ENCODE results near the gene LRP1B. TPM values are rescaled to one million over a fixed set of nuclear protein-coding genes. Genes with fewer than 3 reads are reported as not detected.

LRP1B gene
- total RNA-seq, 1 experiment from 2014 or later = 0.21 TPM

- CTCF ChIA-PET = interaction anchor here (0.5 to 0.7 kb wide), 2 partner anchors 313 to 598 kb away, joined by 3 to 6 read pairs; no protein-coding TSS in a partner anchor
Observed at GRCh38 chr2:141517180-141517851, 613.5 kb downstream of the LRP1B start.

GRCh38 chr2:141515931-141516330 lies 614.9 kb downstream of the LRP1B start:
- peaks cover 3% of the 10 kb centered on the region for H3K9me3 Mint-ChIP-seq (ENCODE audit: low read depth, unreplicated experiment)
- H3K36me3 Mint-ChIP-seq (ENCODE audit: insufficient read depth, unreplicated experiment) = no peaks in the 10 kb centered on the region
- no peak for TF ChIP-seq CTCF (IDR thresholded peaks at IDR 0.05; ENCODE audit: unreplicated experiment)
- intact Hi-C loops (cut with micrococcal nuclease; ENCODE audit: unreplicated experiment) = no loop called here
- CTCF ChIA-PET = no interaction called here
- BruUV-seq (replicated peaks) = no TSS peak
- H3K4me3 Mint-ChIP-seq (ENCODE audit: low read depth, unreplicated experiment) = no peak overlapping the region
- peaks cover 8% of the 10 kb centered on the region for H3K4me1 Mint-ChIP-seq (ENCODE audit: low read depth, unreplicated experiment)
- H3K27ac Mint-ChIP-seq (ENCODE audit: unreplicated experiment) = no peak overlapping the region
- H3K27me3 Mint-ChIP-seq (ENCODE audit: unreplicated experiment) = no peaks in the 10 kb centered on the region
- no peak for DNase-seq

More at GRCh38 chr2:141517180-141517851, 613.5 kb downstream of the LRP1B start:
- BruUV-seq (replicated peaks) = no TSS peak
- H3K36me3 Mint-ChIP-seq (ENCODE audit: insufficient read depth, unreplicated experiment) = no peaks in the 10 kb centered on the region
- peaks cover 8% of the 10 kb centered on the region for H3K4me1 Mint-ChIP-seq (ENCODE audit: low read depth, unreplicated experiment)
- no peak overlapping the region for H3K27ac Mint-ChIP-seq (ENCODE audit: unreplicated experiment)
- no peaks in the 10 kb centered on the region for H3K27me3 Mint-ChIP-seq (ENCODE audit: unreplicated experiment)
- no peak for DNase-seq
- intact Hi-C loops (cut with micrococcal nuclease; ENCODE audit: unreplicated experiment) = no loop called here
- no peak overlapping the region for H3K4me3 Mint-ChIP-seq (ENCODE audit: low read depth, unreplicated experiment)
- no peak for TF ChIP-seq CTCF (IDR thresholded peaks at IDR 0.05; ENCODE audit: unreplicated experiment)
- H3K9me3 Mint-ChIP-seq (ENCODE audit: low read depth, unreplicated experiment) = peaks cover 3% of the 10 kb centered on the region

- Mint-ChIP-seq H3K27me3 (ENCODE audit: unreplicated experiment) (no peaks in the 10 kb centered on the region), H3K36me3 (ENCODE audit: insufficient read depth, unreplicated experiment) (no peaks in the 10 kb centered on the region)
- CTCF ChIA-PET = no interaction called here
Observed at GRCh38 chr2:141513853-141514252, 617.0 kb downstream of the LRP1B start.

GRCh38 chr2:141508806-141509595 lies 621.8 kb downstream of the LRP1B start:
- no peak for DNase-seq
- Mint-ChIP-seq H3K27ac (ENCODE audit: unreplicated experiment) (no peak overlapping the region), H3K27me3 (ENCODE audit: unreplicated experiment) (no peaks in the 10 kb centered on the region), H3K36me3 (ENCODE audit: insufficient read depth, unreplicated experiment) (no peaks in the 10 kb centered on the region), H3K9me3 (ENCODE audit: low read depth, unreplicated experiment) (no peaks in the 10 kb centered on the region), H3K4me3 (ENCODE audit: low read depth, unreplicated experiment) (no peak overlapping the region), H3K4me1 (ENCODE audit: low read depth, unreplicated experiment) (no peaks in the 10 kb centered on the region)
- BruUV-seq (replicated peaks) = no TSS peak
- TF ChIP-seq CTCF (IDR thresholded peaks at IDR 0.05; ENCODE audit: unreplicated experiment) = no peak
- intact Hi-C loops (cut with micrococcal nuclease; ENCODE audit: unreplicated experiment) = no loop called here
- CTCF ChIA-PET = no interaction called here

More at GRCh38 chr2:141513853-141514252, 617.0 kb downstream of the LRP1B start:
- no peak for TF ChIP-seq CTCF (IDR thresholded peaks at IDR 0.05; ENCODE audit: unreplicated experiment)
- no peak overlapping the region for H3K27ac Mint-ChIP-seq (ENCODE audit: unreplicated experiment)
- no TSS peak for BruUV-seq (replicated peaks)
- H3K4me1 Mint-ChIP-seq (ENCODE audit: low read depth, unreplicated experiment) = peaks cover 8% of the 10 kb centered on the region
- intact Hi-C loops (cut with micrococcal nuclease; ENCODE audit: unreplicated experiment) = no loop called here
- no peak for DNase-seq
- H3K9me3 Mint-ChIP-seq (ENCODE audit: low read depth, unreplicated experiment) = peaks cover 3% of the 10 kb centered on the region
- no peak overlapping the region for H3K4me3 Mint-ChIP-seq (ENCODE audit: low read depth, unreplicated experiment)
